Gastrocnemius medialis (tissue), 4 donors: ENCODE results near the gene ZNF423. TPM values are rescaled to one million over a fixed set of nuclear protein-coding genes. Genes with fewer than 3 reads are reported as not detected.

Experiments used
- ATAC-seq, 2 donors: fragments of 150-250 bp; one replicate each; pipeline ENCODE4 v1.9.1; 2016
- DNase-seq, 2 donors: peaks; one replicate each; pipeline ENCODE4 v3.0.0-alpha.2; 2019
- H3K27ac ChIP-seq, 4 donors: fragments of 200-600 bp; sonication (generic); 1 replicate in 1 of 4; 2 replicates in 3 of 4; pipeline ENCODE4 v1.5.1; 2016 to 2018; ENCODE audit warnings: mild to moderate bottlenecking in 2 of 4, moderate library complexity in 1 of 4
- H3K27me3 ChIP-seq, 3 donors: fragments of 200-600 bp; sonication (generic) in 2 of 3; 1 replicate in 1 of 3; 2 replicates in 2 of 3; pipeline versions ENCODE4 v1.5.1 to v1.6.0; 2016 to 2019; ENCODE audit warnings: mild to moderate bottlenecking in 1 of 3, moderate library complexity in 1 of 3
- H3K36me3 ChIP-seq, 2 donors: fragments of 200-600 bp; sonication (generic) in 1 of 2; one replicate each; pipeline ENCODE4 v1.5.1; 2017 to 2018
- H3K4me1 ChIP-seq, 2 donors: fragments of 200-600 bp; sonication (generic) in 1 of 2; one replicate each; pipeline ENCODE4 v1.5.1; 2016 to 2017; ENCODE audit warnings: mild to moderate bottlenecking in 2 of 2
- H3K4me3 ChIP-seq, 4 donors: fragments of 200-600 bp; sonication (generic) in 3 of 4; 1 replicate in 1 of 4; 2 replicates in 3 of 4; pipeline ENCODE4 v1.5.1; 2016 to 2019; ENCODE audit warnings: mild to moderate bottlenecking in 2 of 4
- H3K9me3 ChIP-seq, 3 donors: fragments of 200-600 bp; sonication (generic) in 2 of 3; 1 replicate in 1 of 3; 2 replicates in 2 of 3; pipeline ENCODE4 v1.5.1; 2016 to 2019
- POLR2A ChIP-seq, 2 donors: fragments of 450-650 bp; IDR thresholded peaks; one replicate each; pipeline ENCODE4 v1.6.1; 2017; ENCODE audit warnings: antibody characterized with exemption in 2 of 2, mild to moderate bottlenecking in 2 of 2, moderate library complexity in 2 of 2
- in situ Hi-C, 4 donors: fragments of 200-750 bp; cut with MboI; loops; one replicate each; pipeline versions ENCODE4 v1.15.0 to v1.8.0; 2017; ENCODE audit warnings: low sequenced_read_pairs in 4 of 4
- intact Hi-C: fragments of 100-400 bp; cut with DNase I; formaldehyde crosslinking; loops from one replicate; pipeline ENCODE4 v1.15.1; 2023; ENCODE audit warnings: low total_unique reads
- total RNA-seq, 4 donors: library from RNA; depleted of rRNA; stranded (reverse); fragments of >200 nt; gene quantifications; one replicate each; pipeline versions ENCODE4 v1.1.0 to v1.2.3, GENCODE V29; 2016
- TF ChIP-seq, protein P1 (sequence below), 5 experiments: fragments of 450-650 bp in 3 of 5; fragments of 200-600 bp in 2 of 5; sonication (generic) in 2 of 5; IDR thresholded peaks in 4 of 5; conservative IDR thresholded peaks in 1 of 5; 1 replicate in 4 of 5; 2 replicates in 1 of 5; pipeline ENCODE4 v1.5.1; 2016 to 2019; ENCODE audit warnings: antibody characterized with exemption in 5 of 5, mild to moderate bottlenecking in 3 of 5, moderate library complexity in 3 of 5

ZNF423 gene
- total RNA-seq, 4 donors from 2014 or later, result 8.4 to 15.8 (median 12.5) TPM

DNA sequence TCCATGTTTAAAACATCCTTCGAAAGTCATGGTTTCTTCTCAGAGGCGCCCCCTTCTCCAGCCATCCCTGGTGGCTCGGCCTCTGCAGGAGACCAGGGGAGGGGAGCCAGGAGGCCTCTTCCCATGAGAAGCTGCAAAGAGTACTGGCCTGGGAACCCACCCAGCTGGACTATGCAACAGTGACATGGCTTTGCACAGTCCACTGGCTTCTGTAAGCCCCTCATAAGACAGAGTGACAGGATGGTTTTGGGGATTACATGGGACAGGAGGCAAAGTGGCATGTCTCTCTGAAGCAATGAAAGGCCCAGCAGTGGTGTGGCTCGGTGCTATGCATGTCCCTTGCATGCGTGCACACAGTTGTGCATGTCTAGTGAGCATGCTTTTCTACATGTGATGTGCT lies 382.8 kb downstream of the ZNF423 start:
- Histone ChIP-seq H3K27ac (no peak overlapping the region), H3K9me3 (no peaks in the 10 kb centered on the region), H3K4me3 (no peak overlapping the region), H3K4me1 (no peaks in the 10 kb centered on the region), H3K36me3 (no peaks in the 10 kb centered on the region), H3K27me3 (no peaks in the 10 kb centered on the region)
- no peak for TF ChIP-seq POLR2A (IDR thresholded peaks at IDR 0.05)
- TF ChIP-seq, protein P1, sequence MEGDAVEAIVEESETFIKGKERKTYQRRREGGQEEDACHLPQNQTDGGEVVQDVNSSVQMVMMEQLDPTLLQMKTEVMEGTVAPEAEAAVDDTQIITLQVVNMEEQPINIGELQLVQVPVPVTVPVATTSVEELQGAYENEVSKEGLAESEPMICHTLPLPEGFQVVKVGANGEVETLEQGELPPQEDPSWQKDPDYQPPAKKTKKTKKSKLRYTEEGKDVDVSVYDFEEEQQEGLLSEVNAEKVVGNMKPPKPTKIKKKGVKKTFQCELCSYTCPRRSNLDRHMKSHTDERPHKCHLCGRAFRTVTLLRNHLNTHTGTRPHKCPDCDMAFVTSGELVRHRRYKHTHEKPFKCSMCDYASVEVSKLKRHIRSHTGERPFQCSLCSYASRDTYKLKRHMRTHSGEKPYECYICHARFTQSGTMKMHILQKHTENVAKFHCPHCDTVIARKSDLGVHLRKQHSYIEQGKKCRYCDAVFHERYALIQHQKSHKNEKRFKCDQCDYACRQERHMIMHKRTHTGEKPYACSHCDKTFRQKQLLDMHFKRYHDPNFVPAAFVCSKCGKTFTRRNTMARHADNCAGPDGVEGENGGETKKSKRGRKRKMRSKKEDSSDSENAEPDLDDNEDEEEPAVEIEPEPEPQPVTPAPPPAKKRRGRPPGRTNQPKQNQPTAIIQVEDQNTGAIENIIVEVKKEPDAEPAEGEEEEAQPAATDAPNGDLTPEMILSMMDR (IDR thresholded peaks at IDR 0.05 in 4 of 5, conservative IDR thresholded peaks at IDR 0.05 in 1 of 5), result no peak
- ATAC-seq, result no peak
- no peak for DNase-seq
- in situ Hi-C loops (no loop called here), intact Hi-C loops (no loop called here)

DNA sequence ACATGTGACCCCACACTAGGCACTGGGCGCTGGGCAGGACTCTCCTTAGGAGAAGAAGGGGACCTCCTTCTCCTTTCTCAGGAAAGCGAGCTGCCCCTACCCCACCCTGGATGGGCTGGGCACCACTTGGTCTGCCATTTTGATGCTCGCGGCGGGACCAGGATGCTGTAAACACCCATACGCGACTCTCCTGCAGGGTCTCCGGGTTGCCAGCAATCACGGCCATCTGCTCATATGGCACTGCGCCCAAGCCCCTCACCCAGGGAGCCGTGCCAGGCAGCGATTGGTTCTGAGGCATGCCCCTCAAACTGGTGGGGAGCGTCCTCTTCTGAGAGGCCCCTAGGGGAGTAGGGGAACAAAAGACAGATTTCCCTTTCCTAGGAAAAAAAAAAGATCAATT lies 383.3 kb downstream of the ZNF423 start:
- ATAC-seq (no peak), DNase-seq (no peak)
- intact Hi-C loops, result no loop called here

DNA sequence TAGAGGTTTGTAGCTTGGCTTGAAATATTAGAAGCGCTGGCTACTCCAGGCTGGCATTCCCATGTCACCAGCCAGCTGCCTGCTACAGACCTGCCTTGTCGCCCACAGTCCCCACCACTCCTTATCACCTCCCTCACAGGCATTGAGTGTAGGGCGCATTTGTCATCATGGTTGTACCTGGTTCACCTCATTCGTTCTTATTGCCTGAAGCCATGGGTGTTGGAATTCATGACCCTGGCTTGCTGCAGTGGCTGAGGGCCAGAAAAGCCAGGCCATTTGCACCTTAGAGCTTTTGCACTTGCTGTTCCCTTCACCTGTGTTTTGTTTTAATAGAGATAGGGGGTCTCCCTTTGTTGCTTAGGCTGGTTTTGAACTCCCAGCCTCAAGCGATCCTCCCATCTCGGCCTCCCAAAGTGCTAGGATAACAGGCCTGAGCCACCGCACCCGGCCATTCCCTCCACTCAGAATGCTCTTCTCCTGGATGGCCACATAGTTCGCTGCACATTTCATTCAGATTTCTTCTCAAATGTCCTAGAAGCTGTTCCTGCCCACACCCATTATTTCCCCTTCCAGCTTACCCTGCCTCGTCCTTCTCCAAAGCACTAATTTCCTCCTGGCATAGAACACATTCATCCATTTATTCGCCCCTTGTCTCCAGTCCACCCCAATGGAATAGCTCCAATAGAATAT lies 384.7 kb downstream of the ZNF423 start:
- Histone ChIP-seq H3K4me1 (no peaks in the 10 kb centered on the region), H3K36me3 (no peaks in the 10 kb centered on the region), H3K4me3 (no peak overlapping the region), H3K27ac (no peak overlapping the region), H3K27me3 (no peaks in the 10 kb centered on the region), H3K9me3 (no peaks in the 10 kb centered on the region)
- DNase-seq, result no peak
- in situ Hi-C loops (no loop called here), intact Hi-C loops (no loop called here)
- TF ChIP-seq, protein P1 (IDR thresholded peaks at IDR 0.05 in 4 of 5, conservative IDR thresholded peaks at IDR 0.05 in 1 of 5), result no peak
- ATAC-seq, result no peak

More for the DNA sequence above, 383.3 kb downstream of the ZNF423 start:
- no peaks in the 10 kb centered on the region for H3K4me1 ChIP-seq
- no peaks in the 10 kb centered on the region for H3K27me3 ChIP-seq
- no peak overlapping the region for H3K27ac ChIP-seq
- no peaks in the 10 kb centered on the region for H3K9me3 ChIP-seq
- in situ Hi-C loops, result no loop called here
- no peak overlapping the region for H3K4me3 ChIP-seq
- TF ChIP-seq POLR2A (IDR thresholded peaks at IDR 0.05), result no peak
- TF ChIP-seq, protein P1 (IDR thresholded peaks at IDR 0.05 in 4 of 5, conservative IDR thresholded peaks at IDR 0.05 in 1 of 5), result no peak
- H3K36me3 ChIP-seq, result no peaks in the 10 kb centered on the region

DNA sequence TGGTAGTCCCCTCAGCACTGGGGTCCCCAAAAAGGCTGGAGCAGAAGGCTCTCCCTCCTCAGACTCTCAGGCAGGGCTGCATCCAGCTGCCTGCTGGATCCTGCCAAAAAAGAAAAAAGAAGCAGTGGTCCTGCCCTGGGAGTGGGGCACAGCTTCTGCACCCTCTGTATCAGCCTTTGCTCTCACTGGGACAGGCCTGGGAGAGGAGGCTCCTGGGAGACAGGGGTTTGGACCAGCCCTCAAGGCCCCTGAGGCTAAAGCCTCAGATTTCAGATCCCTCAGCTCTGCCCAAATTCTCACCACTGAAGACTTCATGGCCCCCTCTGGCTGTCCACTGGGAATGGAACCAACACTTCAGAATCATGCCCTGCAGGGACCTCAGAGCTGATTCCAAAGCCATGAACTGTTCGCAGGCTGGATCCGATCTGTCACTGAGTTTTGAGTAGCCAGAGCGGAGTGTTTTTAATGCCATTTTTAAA lies 385.4 kb downstream of the ZNF423 start:
- intact Hi-C loops, result no loop called here

More for the DNA sequence above, 385.4 kb downstream of the ZNF423 start:
- ATAC-seq, result no peak
- H3K27me3 ChIP-seq, result no peaks in the 10 kb centered on the region
- H3K27ac ChIP-seq, result no peak overlapping the region
- TF ChIP-seq, protein P1 (IDR thresholded peaks at IDR 0.05 in 4 of 5, conservative IDR thresholded peaks at IDR 0.05 in 1 of 5), result no peak
- no peak for TF ChIP-seq POLR2A (IDR thresholded peaks at IDR 0.05)
- no peak overlapping the region for H3K4me3 ChIP-seq
- DNase-seq, result no peak
- in situ Hi-C loops, result no loop called here
- no peaks in the 10 kb centered on the region for H3K9me3 ChIP-seq
- H3K4me1 ChIP-seq, result no peaks in the 10 kb centered on the region
- no peaks in the 10 kb centered on the region for H3K36me3 ChIP-seq
